HepG2 (cell line): Measurements from ENCODE around the gene FOXN3. TPM values are rescaled to one million over a fixed set of nuclear protein-coding genes. Genes with fewer than 3 reads are reported as not detected.

ENCODE experiments used
- CBFB ChIP-seq: sonication (generic); formaldehyde crosslinking; IDR thresholded peaks from 2 replicates; pipeline ENCODE4 v1.4.0; 2020; ENCODE audit warnings: missing genetic modification reagents
- HNF1A ChIP-seq, 2 experiments: sonication (generic) in 1 of 2; formaldehyde crosslinking in 1 of 2; IDR thresholded peaks; 2 replicates each; pipeline versions ENCODE4 v1.4.0 to v1.6.1; 2016 to 2020; ENCODE audit warnings: borderline replicate concordance in 1 of 2, low read depth in 1 of 2, mild to moderate bottlenecking in 1 of 2, missing genetic modification reagents in 1 of 2
- IKZF5 ChIP-seq: IDR thresholded peaks from 2 replicates; pipeline ENCODE4 v1.6.1; 2018; ENCODE audit warnings: missing genetic modification reagents, mild to moderate bottlenecking, missing compliant biosample characterization
- KLF16 ChIP-seq, 2 experiments: sonication (generic) in 1 of 2; formaldehyde crosslinking in 1 of 2; IDR thresholded peaks; 2 replicates each; pipeline versions ENCODE4 v1.6.1 to v1.8.0; 2016 to 2023; ENCODE audit warnings: missing genetic modification reagents in 2 of 2, missing compliant biosample characterization in 1 of 2
- NFAT5 ChIP-seq: sonication (generic); formaldehyde crosslinking; IDR thresholded peaks from 2 replicates; pipeline ENCODE4 v1.4.0; 2020; ENCODE audit warnings: missing genetic modification reagents
- PHF5A ChIP-seq: IDR thresholded peaks from one replicate; pipeline ENCODE4 v1.6.1; 2018; ENCODE audit warnings: low read depth, missing genetic modification reagents; ENCODE audit not compliant: unreplicated experiment
- REL ChIP-seq: sonication (generic); formaldehyde crosslinking; conservative IDR thresholded peaks from 2 replicates; pipeline ENCODE4 v1.8.0; 2022; ENCODE audit warnings: mild to moderate bottlenecking, missing genetic modification reagents, moderate library complexity
- ZBTB20 ChIP-seq: sonication (generic); formaldehyde crosslinking; IDR thresholded peaks from 2 replicates; pipeline ENCODE4 v1.8.1; 2023; ENCODE audit warnings: missing genetic modification reagents, low read depth, mild to moderate bottlenecking, borderline replicate concordance
- ZC3H13 ChIP-seq: sonication (generic); formaldehyde crosslinking; IDR thresholded peaks from 2 replicates; pipeline ENCODE4 v1.8.1; 2023; ENCODE audit warnings: mild to moderate bottlenecking, missing genetic modification reagents, moderate library complexity
- ZGPAT ChIP-seq: IDR thresholded peaks from 2 replicates; pipeline ENCODE4 v1.6.1; 2016; ENCODE audit warnings: mild to moderate bottlenecking
- ZMAT3 ChIP-seq: sonication (generic); formaldehyde crosslinking; conservative IDR thresholded peaks from 2 replicates; pipeline ENCODE4 v1.7.0; 2021; ENCODE audit warnings: missing genetic modification reagents
- ZNF709 ChIP-seq: sonication (generic); formaldehyde crosslinking; IDR thresholded peaks from 2 replicates; pipeline ENCODE4 v1.5.0; 2020; ENCODE audit warnings: mild to moderate bottlenecking, missing genetic modification reagents
- ZNF773 ChIP-seq: sonication (generic); formaldehyde crosslinking; IDR thresholded peaks from 2 replicates; pipeline ENCODE4 v1.4.0; 2020; ENCODE audit warnings: missing genetic modification reagents, borderline replicate concordance
- ZNF792 ChIP-seq: IDR thresholded peaks from 2 replicates; pipeline ENCODE4 v1.6.1; 2016
- ZSCAN9 ChIP-seq: IDR thresholded peaks from 2 replicates; pipeline ENCODE4 v1.6.1; 2016; ENCODE audit warnings: borderline replicate concordance
- polyA plus RNA-seq, 8 experiments: library from polyadenylated mRNA; depleted of rRNA in 3 of 8; stranded (reverse) in 7 of 8; unstranded in 1 of 8; fragments of >200 nt; fragmentation: Illumina TruSeq in 4 of 8; extraction: Trizol in 4 of 8; gene quantifications; 2 replicates each; pipeline versions ENCODE4 v1.2.1 to v1.2.3, GENCODE V29; 2011 to 2016; ENCODE audit warnings: low read depth in 4 of 8, missing spikeins in 1 of 8, mixed read lengths in 1 of 8; ENCODE audit not compliant: insufficient read depth in 1 of 8
- total RNA-seq, 5 experiments: library from RNA; depleted of rRNA; stranded (reverse); fragments of >200 nt; fragmentation: Illumina TruSeq; extraction: Trizol; gene quantifications; 2 replicates each; pipeline ENCODE4 v1.2.3, GENCODE V29; 2016; ENCODE audit warnings: low read depth in 1 of 5

FOXN3 gene
- total and polyA plus RNA-seq, 2 of the 13 experiments (the other 11 are each of a cell fraction or from before 2014, with no cell fraction given), result 32.4 to 70.2 TPM

- TF ChIP-seq NFAT5, result no peak
- peak; percentile 85 for TF ChIP-seq HNF1A (IDR thresholded peaks at IDR 0.05; ENCODE audit: low read depth)
- TF ChIP-seq HNF1A (CRISPR knock-in tag; IDR thresholded peaks at IDR 0.05; ENCODE audit: borderline replicate concordance), result peak; percentile 93
- TF ChIP-seq REL (CRISPR knock-in tag), result 0 out of 2 replicates have a peak, but pooled peaks have one; percentile 37
- TF ChIP-seq ZC3H13 (CRISPR knock-in tag), result 0 out of 2 replicates have a peak, but pooled peaks have one; percentile 51
- peak; percentile 61; the same call in 1 of the 2 replicates for TF ChIP-seq CBFB
- peak in 1 of 2 experiments; percentile 84; a peak in 1 of 4 replicates for TF ChIP-seq KLF16 (CRISPR knock-in tag; IDR thresholded peaks at IDR 0.05)
- TF ChIP-seq ZNF709 (CRISPR knock-in tag), result 0 out of 2 replicates have a peak, but pooled peaks have one; percentile 22
- peak; percentile 24 for TF ChIP-seq PHF5A
- TF ChIP-seq ZSCAN9 (CRISPR knock-in tag), result peak; percentile 69
- no peak for TF ChIP-seq ZNF773 (CRISPR knock-in tag)
- peak; percentile 56; the same call in 1 of the 2 replicates for TF ChIP-seq ZBTB20 (CRISPR knock-in tag)
- TF ChIP-seq IKZF5 (CRISPR knock-in tag), result peak; percentile 51
- TF ChIP-seq ZMAT3 (CRISPR knock-in tag), result peak; percentile 20; the same call in 1 of the 2 replicates
- peak; percentile 89 for TF ChIP-seq ZGPAT (CRISPR knock-in tag)
- TF ChIP-seq ZNF792, result peak; percentile 38; the same call in 1 of the 2 replicates
These were observed 65.3 kb downstream of the FOXN3 start (continued) for GRCh38 chr14:89351516-89352404.
